B cell (primary cell): ENCODE measurements around the gene BRSK2. TPM values are rescaled to one million over a fixed set of nuclear protein-coding genes. Genes with fewer than 3 reads are reported as not detected.

Experiments used
- ATAC-seq: fragments of 200-7000 bp; cut with Tn5 transposase; one replicate; pipeline ENCODE4 v1.10.0; 2021; ENCODE audit warnings: low read depth, mild to moderate bottlenecking, moderate number of reproducible peaks, moderate library complexity
- CTCF ChIA-PET: fragments of 350-600 bp; sonication (Branson Sonifier 250); formaldehyde crosslinking; loops from one replicate; lab custom pipeline; 2021; ENCODE audit warnings: antibody characterized with exemption, inconsistent platforms; lab: Charles Lee
- POLR2A ChIA-PET: fragments of 350-600 bp; sonication (Branson Sonifier 250); formaldehyde crosslinking; loops from one replicate; lab custom pipeline; 2021; ENCODE audit warnings: antibody characterized with exemption; lab: Charles Lee
- DNase-seq: peaks from one replicate; pipeline ENCODE4 v3.0.0; 2013
- H2AFZ ChIP-seq: 2 replicates; pipeline ENCODE4 v1.6.1; 2012; ENCODE audit warnings: mild to moderate bottlenecking, low read depth, low read length; ENCODE audit not compliant: insufficient read depth, poor library complexity, severe bottlenecking
- H3K27ac ChIP-seq, 2 donors: 1 replicate in 1 of 2; 2 replicates in 1 of 2; pipeline ENCODE4 v1.5.1; 2012 to 2013; ENCODE audit warnings: low read length in 2 of 2, mild to moderate bottlenecking in 2 of 2, moderate library complexity in 1 of 2
- H3K27me3 ChIP-seq, 4 experiments: fragments of 200-600 bp in 1 of 4; sonication (generic) in 1 of 4; replicated peaks in 1 of 4; 1 replicate in 2 of 4; 2 replicates in 2 of 4; pipeline versions ENCODE4 v1.6.1 to v1.7.0; 2013 to 2016; ENCODE audit warnings: low read length in 3 of 4, mild to moderate bottlenecking in 2 of 4, mixed read lengths in 1 of 4, moderate library complexity in 1 of 4; ENCODE audit not compliant: insufficient read depth in 4 of 4, control insufficient read depth in 3 of 4; ENCODE audit errors: control extremely low read depth in 1 of 4
- H3K36me3 ChIP-seq, 2 experiments: replicated peaks in 1 of 2; 1 replicate in 1 of 2; 2 replicates in 1 of 2; pipeline versions ENCODE4 v1.6.1 to v1.7.1; 2013; ENCODE audit warnings: low read length in 1 of 2; ENCODE audit not compliant: insufficient read depth in 2 of 2, control insufficient read depth in 1 of 2; ENCODE audit errors: control extremely low read depth in 1 of 2, extremely low read depth in 1 of 2
- H3K4me1 ChIP-seq, 2 donors: fragments of 200-600 bp in 1 of 2; sonication (generic) in 1 of 2; 1 replicate in 1 of 2; 2 replicates in 1 of 2; pipeline versions ENCODE4 v1.5.1 to v1.6.1; 2013 to 2017; ENCODE audit warnings: low read length in 2 of 2; ENCODE audit not compliant: control insufficient read depth in 2 of 2, insufficient read depth in 2 of 2
- H3K4me2 ChIP-seq: replicated peaks from 2 replicates; pipeline ENCODE3; 2012; ENCODE audit warnings: mild to moderate bottlenecking, low read depth, low read length; ENCODE audit not compliant: poor library complexity, severe bottlenecking
- H3K4me3 ChIP-seq, 5 experiments: fragments of 200-600 bp in 1 of 5; sonication (generic) in 1 of 5; 1 replicate in 3 of 5; 2 replicates in 2 of 5; pipeline versions ENCODE4 v1.5.1 to v1.7.0; 2011 to 2016; ENCODE audit warnings: low read length in 4 of 5, mild to moderate bottlenecking in 4 of 5, low read depth in 2 of 5, control low read depth in 1 of 5, moderate library complexity in 1 of 5; ENCODE audit not compliant: insufficient read depth in 1 of 5; ENCODE audit errors: control extremely low read depth in 1 of 5, extremely low read depth in 1 of 5
- H3K79me2 ChIP-seq: fragments of 200-600 bp; sonication (generic); one replicate; pipeline ENCODE4 v1.6.0; 2016; ENCODE audit warnings: low read length; ENCODE audit not compliant: control insufficient read depth, insufficient read depth
- H3K9ac ChIP-seq: fragments of 200-600 bp; sonication (generic); 2 replicates; pipeline ENCODE4 v1.6.1; 2017; ENCODE audit warnings: mild to moderate bottlenecking, low read length, moderate library complexity
- H3K9me3 ChIP-seq, 3 donors: one replicate each; pipeline versions ENCODE4 v1.6.1 to v1.7.1; 2013; ENCODE audit warnings: low read length in 2 of 3; ENCODE audit not compliant: control insufficient read depth in 2 of 3, insufficient read depth in 1 of 3; ENCODE audit errors: control extremely low read depth in 1 of 3
- H4K20me1 ChIP-seq: 2 replicates; pipeline ENCODE4 v1.6.0; 2012; ENCODE audit warnings: mild to moderate bottlenecking, low read length; ENCODE audit not compliant: insufficient read depth, control insufficient read depth, poor library complexity, severe bottlenecking
- H3K27ac Mint-ChIP-seq: one replicate; pipeline ENCODE4 v1.8.0; 2021; ENCODE audit warnings: mixed read lengths
- H3K27me3 Mint-ChIP-seq: one replicate; pipeline ENCODE4 v1.8.0; 2021; ENCODE audit warnings: mixed read lengths
- H3K4me1 Mint-ChIP-seq: one replicate; pipeline ENCODE4 v1.8.0; 2021; ENCODE audit warnings: mixed read lengths
- H3K4me3 Mint-ChIP-seq: one replicate; pipeline ENCODE4 v1.8.0; 2021; ENCODE audit warnings: mixed read lengths
- H3K9me3 Mint-ChIP-seq: one replicate; pipeline ENCODE4 v1.8.0; 2022; ENCODE audit warnings: mixed read lengths; ENCODE audit not compliant: insufficient read depth
- EZH2 ChIP-seq: IDR thresholded peaks from 2 replicates; pipeline ENCODE4 v1.6.1; 2012; ENCODE audit warnings: borderline replicate concordance, low read depth, mild to moderate bottlenecking, moderate library complexity, low read length; ENCODE audit not compliant: insufficient read depth, poor library complexity, severe bottlenecking
- WGBS: methylation state at CpG from one replicate; pipeline ENCODE4 v1.1.5; 2013; ENCODE audit warnings: missing lambda C conversion rate; ENCODE audit not compliant: insufficient coverage; 5-methylcytosine and 5-hydroxymethylcytosine counted together
- intact Hi-C: fragments of 100-400 bp; cut with micrococcal nuclease; formaldehyde crosslinking; loops from one replicate; pipeline ENCODE4 v1.10.0; 2022
- polyA plus RNA-seq: library from polyadenylated mRNA; depleted of rRNA; stranded (reverse); fragments of >200 nt; gene quantifications from 2 replicates; pipeline ENCODE4 v1.2.3, GENCODE V29; 2012
- total RNA-seq, 2 donors: library from RNA; stranded (reverse); fragments of 120-200 nt in 1 of 2; gene quantifications; 1 replicate in 1 of 2; 2 replicates in 1 of 2; pipeline versions ENCODE4 v1.2.3 to v1.2.4, GENCODE V29; 2013 to 2022
- TF ChIP-seq, protein P1 (sequence below): fragments of 200-600 bp; IDR thresholded peaks from one replicate; pipeline ENCODE4 v1.8.0; 2022; ENCODE audit warnings: antibody characterized with exemption, mild to moderate bottlenecking

The BRSK2 gene
- total and polyA plus RNA-seq, 2 donors (not counting 1 experiment from before 2014, with no cell fraction given), result 0.51 to 0.79 TPM

DNA sequence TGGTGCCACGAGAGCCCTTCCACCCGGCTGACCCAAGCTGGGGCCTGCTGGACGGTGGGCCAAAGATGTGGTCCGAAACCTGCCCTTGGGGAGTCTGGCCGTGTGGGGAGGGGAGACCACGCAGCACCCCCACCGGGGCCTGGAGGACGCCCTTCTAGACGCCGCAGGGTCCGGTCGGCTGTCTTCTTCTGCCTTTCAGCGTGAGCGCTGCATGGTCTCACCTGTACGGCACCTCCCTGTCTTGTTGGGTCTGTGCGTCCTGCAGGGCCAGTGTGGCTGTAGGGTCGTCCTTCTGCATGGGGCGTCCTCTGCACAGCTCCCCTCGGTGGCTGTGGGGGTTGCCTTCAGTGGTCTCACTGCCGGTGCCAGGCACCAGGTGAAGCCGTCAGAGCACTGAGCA, 2.8 kb downstream of the BRSK2 start:
- peaks cover 0 to 42% (median 23%) of the 10 kb centered on the region in 4 experiments for H3K27me3 ChIP-seq
- H3K4me3 ChIP-seq, result no peak overlapping the region
- DNase-seq, result no peak

DNA sequence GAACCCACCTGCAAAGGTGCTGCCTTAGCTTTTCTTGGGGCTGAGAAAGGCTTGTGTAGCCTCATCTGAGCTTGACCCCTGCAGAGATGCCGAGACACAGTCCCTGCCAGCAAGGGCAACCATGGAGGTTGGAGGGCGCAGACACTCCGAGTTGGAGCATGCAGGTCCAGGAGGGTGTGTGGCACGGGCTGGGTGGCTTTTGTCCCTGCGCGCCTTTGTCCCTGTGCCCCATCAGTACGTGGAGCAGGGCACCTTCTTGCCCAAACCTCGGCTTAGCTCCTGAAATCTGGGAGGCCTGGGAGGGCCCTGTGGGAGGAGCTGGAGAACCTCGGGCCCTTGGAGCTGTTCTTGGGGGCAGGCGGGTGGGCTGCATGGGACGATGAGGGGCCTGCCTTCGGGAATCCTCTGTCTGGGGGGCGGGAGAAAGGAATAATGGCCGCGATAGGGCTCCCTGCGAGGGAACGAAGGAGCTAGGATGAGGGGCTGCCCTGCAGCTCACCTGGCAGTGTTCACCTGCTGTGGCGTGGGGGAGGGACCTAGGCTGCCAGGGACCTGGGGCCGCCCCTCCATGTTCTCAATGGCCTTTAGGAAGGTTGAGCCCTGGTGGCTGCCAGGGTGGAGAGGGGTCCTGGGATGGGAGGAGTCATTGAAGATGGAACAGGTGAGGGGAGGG, 3.4 kb downstream of the BRSK2 start:
- Histone ChIP-seq H3K9ac (no peak overlapping the region), H3K4me3 (no peak overlapping the region), H4K20me1 (no peaks in the 10 kb centered on the region), H3K27ac (no peak overlapping the region), H2AFZ (no peak overlapping the region), H3K4me2 (no peak overlapping the region), H3K4me1 (peaks cover 18 to 22% of the 10 kb centered on the region in 2 donors), H3K79me2 (no peaks in the 10 kb centered on the region), H3K27me3 (peaks cover 0 to 39% (median 22%) of the 10 kb centered on the region in 4 experiments), H3K9me3 (peaks cover 0 to 12% (median 0%) of the 10 kb centered on the region in 3 donors), H3K36me3 (no peaks in the 10 kb centered on the region)
- Mint-ChIP-seq H3K27ac (peak overlapping the region; percentile 46), H3K9me3 (no peaks in the 10 kb centered on the region), H3K4me1 (peaks cover 12% of the 10 kb centered on the region), H3K4me3 (no peak overlapping the region), H3K27me3 (peaks cover 26% of the 10 kb centered on the region)
- TF ChIP-seq EZH2, result no peak
- TF ChIP-seq, protein P1, sequence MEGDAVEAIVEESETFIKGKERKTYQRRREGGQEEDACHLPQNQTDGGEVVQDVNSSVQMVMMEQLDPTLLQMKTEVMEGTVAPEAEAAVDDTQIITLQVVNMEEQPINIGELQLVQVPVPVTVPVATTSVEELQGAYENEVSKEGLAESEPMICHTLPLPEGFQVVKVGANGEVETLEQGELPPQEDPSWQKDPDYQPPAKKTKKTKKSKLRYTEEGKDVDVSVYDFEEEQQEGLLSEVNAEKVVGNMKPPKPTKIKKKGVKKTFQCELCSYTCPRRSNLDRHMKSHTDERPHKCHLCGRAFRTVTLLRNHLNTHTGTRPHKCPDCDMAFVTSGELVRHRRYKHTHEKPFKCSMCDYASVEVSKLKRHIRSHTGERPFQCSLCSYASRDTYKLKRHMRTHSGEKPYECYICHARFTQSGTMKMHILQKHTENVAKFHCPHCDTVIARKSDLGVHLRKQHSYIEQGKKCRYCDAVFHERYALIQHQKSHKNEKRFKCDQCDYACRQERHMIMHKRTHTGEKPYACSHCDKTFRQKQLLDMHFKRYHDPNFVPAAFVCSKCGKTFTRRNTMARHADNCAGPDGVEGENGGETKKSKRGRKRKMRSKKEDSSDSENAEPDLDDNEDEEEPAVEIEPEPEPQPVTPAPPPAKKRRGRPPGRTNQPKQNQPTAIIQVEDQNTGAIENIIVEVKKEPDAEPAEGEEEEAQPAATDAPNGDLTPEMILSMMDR, result no peak
- WGBS, result 89% methylated on average over 19 of the region's 19 CpGs
- ChIA-PET CTCF (interaction anchor here (0.9 to 1.3 kb wide), 2 partner anchors 10 to 84 kb away, joined by 3 read pairs; partner anchors contain the start of gene TOLLIP), POLR2A (no interaction called here)
- no peak for DNase-seq
- intact Hi-C loops, result no loop called here
- no peak for ATAC-seq

More for the DNA sequence above, 2.8 kb downstream of the BRSK2 start:
- H4K20me1 ChIP-seq, result no peaks in the 10 kb centered on the region
- Mint-ChIP-seq H3K27ac (no peak overlapping the region), H3K4me3 (no peak overlapping the region), H3K4me1 (peaks cover 15% of the 10 kb centered on the region), H3K9me3 (no peaks in the 10 kb centered on the region), H3K27me3 (peaks cover 26% of the 10 kb centered on the region)
- no peak overlapping the region for H3K4me2 ChIP-seq
- H3K79me2 ChIP-seq, result no peaks in the 10 kb centered on the region
- H3K36me3 ChIP-seq, result no peaks in the 10 kb centered on the region
- WGBS, result 91% methylated on average over 21 of the region's 21 CpGs
- CTCF ChIA-PET, result interaction anchor here (1.3 kb wide), 1 partner anchor 83 kb away, joined by 3 read pairs; the partner anchor contains the start of gene TOLLIP
- POLR2A ChIA-PET, result no interaction called here
- peaks cover 0 to 15% (median 0%) of the 10 kb centered on the region in 3 donors for H3K9me3 ChIP-seq
- no peak for ATAC-seq
- intact Hi-C loops, result no loop called here
- no peak overlapping the region for H3K9ac ChIP-seq
- TF ChIP-seq, protein P1, result no peak
- no peak for TF ChIP-seq EZH2
- H2AFZ ChIP-seq, result no peak overlapping the region
- peaks cover 18 to 22% of the 10 kb centered on the region in 2 donors for H3K4me1 ChIP-seq
- no peak overlapping the region for H3K27ac ChIP-seq
